ENCODE data around the gene UNCX.

DNA sequence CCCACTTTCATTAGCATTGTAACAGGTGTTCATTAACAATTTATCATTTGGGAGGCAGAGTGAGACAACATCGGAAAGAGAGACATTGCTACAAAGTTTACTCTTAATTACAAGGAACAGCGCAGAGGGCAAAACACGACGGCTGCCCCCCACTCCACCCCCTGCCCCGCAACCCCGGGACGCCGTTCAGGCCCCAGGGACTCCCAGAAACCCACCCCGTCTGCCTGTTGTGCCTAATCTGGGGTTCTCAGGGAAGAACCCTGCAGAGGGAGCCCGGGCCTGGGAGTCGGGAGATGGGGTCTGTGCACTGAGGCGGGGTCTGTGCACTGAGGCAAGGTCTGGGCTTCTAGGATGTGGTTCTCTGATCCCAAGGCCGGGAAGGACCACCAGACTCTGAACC, 25.2 kb downstream of the UNCX start:
- TF ChIP-seq CTCF (IDR thresholded peaks at IDR 0.05; ENCODE audit: poor library complexity) (no peak), EZH2 (IDR thresholded peaks at IDR 0.05; ENCODE audit: borderline replicate concordance) (no peak), EZH2phosphoT487 (IDR thresholded peaks at IDR 0.05; ENCODE audit: low read depth, severe bottlenecking, unreplicated experiment) (no peak)

All from hepatocyte (in vitro differentiated cells).